Eye (tissue), 1 donor: ENCODE results near the gene CACNA1C.

Experiments
- DNase-seq: peaks from one replicate; pipeline ENCODE4 v3.0.0-alpha.2; 2015

Gene CACNA1C

GRCh38 chr12:2328661-2329060 lies 275.9 kb downstream of the CACNA1C start:
- DNase-seq = no peak

GRCh38 chr12:2329661-2330210 lies 276.9 kb downstream of the CACNA1C start:
- no peak for DNase-seq

GRCh38 chr12:2332236-2332635 lies 279.4 kb downstream of the CACNA1C start:
- no peak for DNase-seq

- DNase-seq = no peak
Observed at GRCh38 chr12:2332947-2333346, 280.2 kb downstream of the CACNA1C start.

- no peak for DNase-seq
Observed at GRCh38 chr12:2333491-2334195, 280.9 kb downstream of the CACNA1C start.

- DNase-seq = no peak
Observed at GRCh38 chr12:2334271-2334670, 281.5 kb downstream of the CACNA1C start.

GRCh38 chr12:2334689-2335088 lies 281.9 kb downstream of the CACNA1C start:
- no peak for DNase-seq

GRCh38 chr12:2335109-2335508 lies 282.3 kb downstream of the CACNA1C start:
- DNase-seq = no peak

- no peak for DNase-seq
Observed at GRCh38 chr12:2335513-2335912, 282.7 kb downstream of the CACNA1C start.

GRCh38 chr12:2335916-2336315 lies 283.1 kb downstream of the CACNA1C start:
- DNase-seq = no peak

- peak; percentile 57 for DNase-seq
Observed at GRCh38 chr12:2336409-2336829, 283.6 kb downstream of the CACNA1C start.

GRCh38 chr12:2337031-2338010 lies 284.5 kb downstream of the CACNA1C start:
- no peak for DNase-seq

GRCh38 chr12:2338381-2338780 lies 285.6 kb downstream of the CACNA1C start:
- DNase-seq = no peak

- no peak for DNase-seq
Observed at GRCh38 chr12:2338991-2339431, 286.2 kb downstream of the CACNA1C start.

GRCh38 chr12:2341051-2341751 lies 288.4 kb downstream of the CACNA1C start:
- peak; percentile 51 for DNase-seq

GRCh38 chr12:2341871-2342270 lies 289.1 kb downstream of the CACNA1C start:
- DNase-seq = no peak

GRCh38 chr12:2343681-2344080 lies 290.9 kb downstream of the CACNA1C start:
- DNase-seq = no peak

- no peak for DNase-seq
Observed at GRCh38 chr12:2344476-2344875, 291.7 kb downstream of the CACNA1C start.

GRCh38 chr12:2344885-2345284 lies 292.1 kb downstream of the CACNA1C start:
- no peak for DNase-seq

GRCh38 chr12:2345902-2346301 lies 293.1 kb downstream of the CACNA1C start:
- no peak for DNase-seq

- DNase-seq = no peak
Observed at GRCh38 chr12:2346416-2346815, 293.6 kb downstream of the CACNA1C start.

GRCh38 chr12:2347137-2347843 lies 294.5 kb downstream of the CACNA1C start:
- no peak for DNase-seq
